OCI-LY7 (cell line): ENCODE measurements around the gene CYP46A1.

Experiments
- EZH2phosphoT487 ChIP-seq: fragments of 200-600 bp; sonication (generic); IDR thresholded peaks from 2 replicates; pipeline ENCODE4 v1.6.1; 2018; ENCODE audit warnings: low read depth, borderline replicate concordance, mild to moderate bottlenecking, mixed run types, antibody characterized with exemption, low read length, moderate library complexity, mixed read lengths
- TF ChIP-seq, protein P1 (sequence below): fragments of 200-600 bp; sonication (generic); conservative IDR thresholded peaks from 2 replicates; pipeline ENCODE4 v1.5.1; 2014; ENCODE audit warnings: mild to moderate bottlenecking, antibody characterized with exemption, low read length, moderate library complexity, mixed read lengths

DNA sequence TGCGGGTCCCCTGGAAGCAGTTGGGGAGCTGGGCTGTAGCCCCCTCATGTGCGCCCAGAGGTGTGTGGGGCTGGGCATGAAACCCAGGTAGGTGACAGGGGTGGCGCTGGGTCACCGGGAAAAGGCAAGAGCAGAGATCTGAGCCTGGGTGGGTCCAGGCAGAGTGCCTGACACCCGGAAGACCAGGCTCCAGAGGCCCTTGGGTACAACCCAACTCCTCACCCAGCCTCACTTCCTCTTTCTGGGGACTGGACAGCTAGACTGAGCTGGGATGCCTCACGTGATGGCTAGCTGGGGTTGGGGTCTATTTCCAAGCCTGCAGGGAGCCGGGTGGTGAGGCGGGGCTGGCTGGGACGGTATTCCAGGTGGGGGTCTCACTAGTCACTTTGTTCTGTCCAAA lies 16.3 kb upstream of the CYP46A1 start:
- TF ChIP-seq, protein P1, sequence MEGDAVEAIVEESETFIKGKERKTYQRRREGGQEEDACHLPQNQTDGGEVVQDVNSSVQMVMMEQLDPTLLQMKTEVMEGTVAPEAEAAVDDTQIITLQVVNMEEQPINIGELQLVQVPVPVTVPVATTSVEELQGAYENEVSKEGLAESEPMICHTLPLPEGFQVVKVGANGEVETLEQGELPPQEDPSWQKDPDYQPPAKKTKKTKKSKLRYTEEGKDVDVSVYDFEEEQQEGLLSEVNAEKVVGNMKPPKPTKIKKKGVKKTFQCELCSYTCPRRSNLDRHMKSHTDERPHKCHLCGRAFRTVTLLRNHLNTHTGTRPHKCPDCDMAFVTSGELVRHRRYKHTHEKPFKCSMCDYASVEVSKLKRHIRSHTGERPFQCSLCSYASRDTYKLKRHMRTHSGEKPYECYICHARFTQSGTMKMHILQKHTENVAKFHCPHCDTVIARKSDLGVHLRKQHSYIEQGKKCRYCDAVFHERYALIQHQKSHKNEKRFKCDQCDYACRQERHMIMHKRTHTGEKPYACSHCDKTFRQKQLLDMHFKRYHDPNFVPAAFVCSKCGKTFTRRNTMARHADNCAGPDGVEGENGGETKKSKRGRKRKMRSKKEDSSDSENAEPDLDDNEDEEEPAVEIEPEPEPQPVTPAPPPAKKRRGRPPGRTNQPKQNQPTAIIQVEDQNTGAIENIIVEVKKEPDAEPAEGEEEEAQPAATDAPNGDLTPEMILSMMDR, result no peak
- no peak for TF ChIP-seq EZH2phosphoT487
